IMR-90 (cell line): Measurements from ENCODE around the gene RLF. TPM values are rescaled to one million over a fixed set of nuclear protein-coding genes. Genes with fewer than 3 reads are reported as not detected.

Source experiments
- ATAC-seq: fragments of 200-7000 bp; cut with Tn5 transposase; 2 replicates; pipeline ENCODE4 v1.9.1; 2020; ENCODE audit warnings: low read depth, mild to moderate bottlenecking, moderate library complexity
- BruUV-seq: library from RNA; stranded (reverse); fragments of 400-500 nt; replicated peaks from 2 replicates; lab custom pipeline; 2021; lab: Mats Ljungman, UMichigan
- CTCF ChIA-PET: fragments of 300-600 bp; formaldehyde crosslinking; extraction: SDS; loops from one replicate; lab custom pipeline; 2021; ENCODE audit warnings: antibody characterized with exemption; lab: Yijun Ruan, JAX
- POLR2A ChIA-PET: fragments of 300-600 bp; sonication (Branson Sonifier 250); formaldehyde crosslinking; loops from one replicate; lab custom pipeline; 2022; ENCODE audit warnings: antibody characterized with exemption; ENCODE audit not compliant: unreplicated experiment; lab: Charles Lee
- DNase-seq: peaks from one replicate; pipeline ENCODE4 v3.0.0; 2013
- H2AFZ ChIP-seq: replicated peaks from 2 replicates; pipeline ENCODE3; 2013; ENCODE audit warnings: low read length, mild to moderate bottlenecking; ENCODE audit not compliant: poor library complexity
- H2AK5ac ChIP-seq: 2 replicates; pipeline ENCODE4 v1.6.1; 2013; ENCODE audit warnings: low read depth, low read length, inconsistent platforms
- H2AK9ac ChIP-seq: replicated peaks from 2 replicates; pipeline ENCODE3; 2013; ENCODE audit warnings: mild to moderate bottlenecking, low read depth, low read length, moderate library complexity; ENCODE audit not compliant: poor library complexity
- H2BK120ac ChIP-seq: 2 replicates; pipeline ENCODE4 v1.6.1; 2013; ENCODE audit warnings: low read depth, low read length, inconsistent platforms
- H2BK15ac ChIP-seq: 3 replicates; pipeline ENCODE4 v1.6.1; 2013; ENCODE audit warnings: low read depth, low read length, inconsistent platforms
- H2BK20ac ChIP-seq: 2 replicates; pipeline ENCODE4 v1.6.1; 2013; ENCODE audit warnings: low read depth, mild to moderate bottlenecking, inconsistent platforms, low read length, moderate library complexity
- H2BK5ac ChIP-seq: 2 replicates; pipeline ENCODE4 v1.6.1; 2013; ENCODE audit warnings: mild to moderate bottlenecking, low read depth, low read length, inconsistent platforms; ENCODE audit not compliant: poor library complexity, severe bottlenecking
- H3K14ac ChIP-seq: replicated peaks from 2 replicates; pipeline ENCODE4 v1.6.1; 2013; ENCODE audit warnings: low read depth, low read length, inconsistent platforms
- H3K18ac ChIP-seq: 2 replicates; pipeline ENCODE4 v1.6.1; 2013; ENCODE audit warnings: low read depth, low read length, control low read depth
- H3K23ac ChIP-seq: 2 replicates; pipeline ENCODE4 v1.6.1; 2013; ENCODE audit warnings: low read depth, low read length, inconsistent platforms
- H3K27ac ChIP-seq: 2 replicates; pipeline ENCODE4 v1.5.1; 2013; ENCODE audit warnings: mild to moderate bottlenecking, control low read depth, low read length; ENCODE audit not compliant: insufficient read depth
- H3K27me3 ChIP-seq: 2 replicates; pipeline ENCODE4 v1.6.1; 2013; ENCODE audit warnings: low read length; ENCODE audit not compliant: control insufficient read depth, insufficient read depth
- H3K36me3 ChIP-seq: 2 replicates; pipeline ENCODE4 v1.6.1; 2013; ENCODE audit warnings: low read length, mixed read lengths; ENCODE audit not compliant: control insufficient read depth, insufficient read depth
- H3K4ac ChIP-seq: 2 replicates; pipeline ENCODE4 v1.6.1; 2013; ENCODE audit warnings: low read depth, low read length, inconsistent platforms
- H3K4me1 ChIP-seq: 2 replicates; pipeline ENCODE4 v1.6.1; 2013; ENCODE audit warnings: low read length, mixed read lengths; ENCODE audit not compliant: control insufficient read depth, insufficient read depth
- H3K4me2 ChIP-seq: 2 replicates; pipeline ENCODE4 v1.6.1; 2013; ENCODE audit warnings: low read depth, mild to moderate bottlenecking, control low read depth, low read length, moderate library complexity
- H3K4me3 ChIP-seq: 2 replicates; pipeline ENCODE4 v1.5.1; 2013; ENCODE audit warnings: low read depth, mild to moderate bottlenecking, control low read depth, low read length, moderate library complexity; ENCODE audit not compliant: insufficient read depth
- H3K56ac ChIP-seq: 2 replicates; pipeline ENCODE4 v1.6.1; 2013; ENCODE audit warnings: low read length, inconsistent platforms; ENCODE audit not compliant: insufficient read depth; ENCODE audit errors: extremely low read depth
- H3K79me1 ChIP-seq, 2 experiments: 2 replicates each; pipeline ENCODE4 v1.6.1; 2013; ENCODE audit warnings: low read length in 2 of 2, inconsistent platforms in 1 of 2, low read depth in 1 of 2
- H3K9ac ChIP-seq: 2 replicates; pipeline ENCODE4 v1.6.1; 2013; ENCODE audit warnings: low read depth, low read length, control low read depth
- H3K9me1 ChIP-seq: 2 replicates; pipeline ENCODE4 v1.6.1; 2013; ENCODE audit warnings: low read length, inconsistent platforms; ENCODE audit not compliant: insufficient read depth
- H3K9me3 ChIP-seq: 2 replicates; pipeline ENCODE4 v1.6.1; 2013; ENCODE audit warnings: low read length; ENCODE audit not compliant: control insufficient read depth, insufficient read depth
- H4K20me1 ChIP-seq: 2 replicates; pipeline ENCODE4 v1.6.1; 2013; ENCODE audit warnings: low read length, inconsistent platforms; ENCODE audit not compliant: insufficient read depth
- H4K5ac ChIP-seq: 2 replicates; pipeline ENCODE4 v1.6.1; 2013; ENCODE audit warnings: mild to moderate bottlenecking, low read depth, low read length, control low read depth
- H4K8ac ChIP-seq, 2 experiments: 2 replicates each; pipeline ENCODE4 v1.6.1; 2013; ENCODE audit warnings: low read depth in 2 of 2, low read length in 2 of 2, control low read depth in 1 of 2, inconsistent platforms in 1 of 2
- H4K91ac ChIP-seq: 2 replicates; pipeline ENCODE4 v1.6.1; 2013; ENCODE audit warnings: low read depth, low read length, inconsistent platforms; ENCODE audit not compliant: insufficient read depth
- MXI1 ChIP-seq: IDR thresholded peaks from 2 replicates; pipeline ENCODE4 v1.6.1; 2012; ENCODE audit warnings: low read depth, mild to moderate bottlenecking, low read length, moderate library complexity, borderline replicate concordance
- WGBS, 2 experiments: methylation state at CpG; one replicate each; pipeline versions ENCODE4 v1.1.5 to v1.1.7; 2013; ENCODE audit warnings: missing lambda C conversion rate in 2 of 2; ENCODE audit not compliant: insufficient read length in 1 of 2; ENCODE audit errors: extremely low coverage in 2 of 2; 5-methylcytosine and 5-hydroxymethylcytosine counted together
- dilution Hi-C: fragments of 300-500 bp; cut with HindIII; formaldehyde crosslinking; loops from one replicate; pipeline ENCODE4 v1.14.3; 2018; ENCODE audit warnings: low sequenced_read_pairs; ENCODE audit not compliant: unreplicated experiment
- in situ Hi-C: fragments of 300-500 bp; cut with MboI; formaldehyde crosslinking; loops from 3 replicates; pipeline ENCODE4 v1.14.3; 2019; ENCODE audit warnings: low sequenced_read_pairs, inconsistent platforms, mixed read lengths
- intact Hi-C: fragments of 100-400 bp; cut with micrococcal nuclease; formaldehyde crosslinking; loops from 2 replicates; pipeline ENCODE4 v1.10.0; 2022
- polyA plus RNA-seq, 3 experiments: library from polyadenylated mRNA; depleted of rRNA; stranded (reverse); fragments of >200 nt; gene quantifications; 2 replicates each; pipeline ENCODE4 v1.2.3, GENCODE V29; 2012; ENCODE audit warnings: low replicate concordance in 1 of 3
- total RNA-seq: library from RNA; depleted of rRNA; stranded (reverse); fragments of >200 nt; gene quantifications from 2 replicates; pipeline ENCODE4 v1.2.3, GENCODE V29; 2012

Gene RLF
- total and polyA plus RNA-seq, 2 of the 4 experiments (the other 2 are of a cell fraction): 4.4 to 29.8 TPM

DNA sequence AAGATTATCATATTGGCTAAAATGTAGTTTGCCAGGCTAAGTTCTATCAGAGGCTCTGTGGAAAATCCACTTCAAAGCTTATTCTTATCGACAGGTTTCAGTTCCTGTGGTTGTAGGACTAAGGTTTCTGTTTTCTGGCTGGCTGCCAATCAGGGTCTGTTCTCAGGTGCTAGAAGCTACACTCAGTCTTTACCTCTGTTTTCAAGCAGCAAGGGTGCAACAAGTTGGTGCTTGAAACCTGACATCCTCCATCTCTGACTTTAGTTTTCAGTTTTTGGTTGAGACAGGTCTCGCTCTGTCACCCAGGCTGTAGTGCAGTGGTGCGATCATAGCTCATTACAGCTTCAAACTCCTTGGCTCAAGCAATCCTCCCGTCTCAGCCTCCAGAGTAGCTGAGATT is 71.3 kb downstream of the RLF start:
- POLR2A ChIA-PET: no interaction called here

More for the DNA sequence above, 71.3 kb downstream of the RLF start:
- Histone ChIP-seq H2BK5ac (no peak overlapping the region), H2BK20ac (no peak overlapping the region), H3K4me2 (no peak overlapping the region), H3K18ac (no peak overlapping the region), H3K27ac (no peak overlapping the region), H3K9me1 (peaks cover 3% of the 10 kb centered on the region), H3K27me3 (no peaks in the 10 kb centered on the region), H3K56ac (no peak overlapping the region), H2AK5ac (no peak overlapping the region), H2BK15ac (no peak overlapping the region), H3K4me3 (no peak overlapping the region), H3K79me1 (peaks cover 14 to 36% of the 10 kb centered on the region in 2 experiments), H2AFZ (no peak overlapping the region), H2AK9ac (no peak overlapping the region), H4K5ac (no peak overlapping the region), H3K9me3 (no peaks in the 10 kb centered on the region), H3K4ac (no peak overlapping the region), H3K36me3 (peaks cover 34% of the 10 kb centered on the region), H3K9ac (no peak overlapping the region), H3K4me1 (peaks cover 1% of the 10 kb centered on the region; the same call in 1 of the 2 replicates), H3K14ac (no peak overlapping the region), H2BK120ac (no peak overlapping the region), H4K8ac (no peak overlapping the region), H4K91ac (no peak overlapping the region), H4K20me1 (no peaks in the 10 kb centered on the region), H3K23ac (no peak overlapping the region)
- DNase-seq (no peak), ATAC-seq (no peak)
- TF ChIP-seq MXI1: no peak
- no CpG with 5 or more reads among the region's 4 CpGs for WGBS, 2 experiments
- no TSS peak for BruUV-seq
- in situ Hi-C loops (no loop called here), intact Hi-C loops (no loop called here), dilution Hi-C loops (no loop called here)
- CTCF ChIA-PET: no interaction called here
